ENCODE results near the gene ZBTB33. TPM values are rescaled to one million over a fixed set of nuclear protein-coding genes. Genes with fewer than 3 reads are reported as not detected.

Gene ZBTB33
- total RNA-seq, 1 donor = 18.3 TPM

- no peak overlapping the region for H3K4me3 ChIP-seq (ENCODE audit: low read depth, low read length)
- no peak for DNase-seq (ENCODE audit: low read depth)
- no peak for TF ChIP-seq CTCF (IDR thresholded peaks at IDR 0.05; ENCODE audit: insufficient read depth, low read length)
Measured at GRCh38 chrX:120281021-120281624, 30.5 kb downstream of the ZBTB33 start.

GRCh38 chrX:120281761-120282160 is 31.1 kb downstream of the ZBTB33 start:
- no peak for TF ChIP-seq CTCF (IDR thresholded peaks at IDR 0.05; ENCODE audit: insufficient read depth, low read length)
- no peak for DNase-seq (ENCODE audit: low read depth)
- H3K4me3 ChIP-seq (ENCODE audit: low read depth, low read length) = no peak overlapping the region

- no peak for TF ChIP-seq CTCF (IDR thresholded peaks at IDR 0.05; ENCODE audit: insufficient read depth, low read length)
- no peak for DNase-seq (ENCODE audit: low read depth)
- H3K4me3 ChIP-seq (ENCODE audit: low read depth, low read length) = no peak overlapping the region
Measured at GRCh38 chrX:120282697-120283096, 32.1 kb downstream of the ZBTB33 start.

GRCh38 chrX:120286733-120287512 is 36.3 kb downstream of the ZBTB33 start:
- no peak for TF ChIP-seq CTCF (IDR thresholded peaks at IDR 0.05; ENCODE audit: insufficient read depth, low read length)
- no peak overlapping the region for H3K4me3 ChIP-seq (ENCODE audit: low read depth, low read length)
- no peak for DNase-seq (ENCODE audit: low read depth)

GRCh38 chrX:120287513-120288112 is 37.0 kb downstream of the ZBTB33 start:
- no peak overlapping the region for H3K4me3 ChIP-seq (ENCODE audit: low read depth, low read length)
- DNase-seq (ENCODE audit: low read depth) = no peak
- no peak for TF ChIP-seq CTCF (IDR thresholded peaks at IDR 0.05; ENCODE audit: insufficient read depth, low read length)

GRCh38 chrX:120290107-120290506 is 39.5 kb downstream of the ZBTB33 start:
- DNase-seq (ENCODE audit: low read depth) = no peak
- no peak for TF ChIP-seq CTCF (IDR thresholded peaks at IDR 0.05; ENCODE audit: insufficient read depth, low read length)
- no peak overlapping the region for H3K4me3 ChIP-seq (ENCODE audit: low read depth, low read length)

All from fibroblast of the aortic adventitia (primary cell).